H1 (cell line): ENCODE data around the gene NOP16. TPM values are rescaled to one million over a fixed set of nuclear protein-coding genes. Genes with fewer than 3 reads are reported as not detected.

Experiments used
- CTCF ChIA-PET: fragments of 300-600 bp; sonication (Branson Sonifier 250); formaldehyde crosslinking; loops from one replicate; lab custom pipeline; 2021; ENCODE audit not compliant: partially characterized antibody; lab: Charles Lee
- POLR2A ChIA-PET: fragments of 300-600 bp; sonication (Branson Sonifier 250); formaldehyde crosslinking; loops from one replicate; lab custom pipeline; 2021; ENCODE audit warnings: inconsistent platforms; ENCODE audit not compliant: partially characterized antibody; lab: Charles Lee
- DNase-seq, 2 experiments: peaks; one replicate each; pipeline versions ENCODE4 v3.0.0 to v3.0.0-alpha.2; 2010 to 2022; ENCODE audit warnings: low spot score in 2 of 2, low read depth in 1 of 2, mixed read lengths in 1 of 2
- FAIRE-seq: peaks from 2 replicates; lab custom pipeline; 2011; peaks lifted over from hg19 to GRCh38; lab: Jason Lieb, UNC
- H2AFZ ChIP-seq: 2 replicates; pipeline ENCODE4 v1.8.1; 2012; ENCODE audit warnings: low read length, inconsistent platforms
- H2AK5ac ChIP-seq: 2 replicates; pipeline ENCODE4 v1.6.1; 2013; ENCODE audit warnings: low read depth, low read length
- H2BK120ac ChIP-seq: replicated peaks from 2 replicates; pipeline ENCODE3; 2013; ENCODE audit warnings: low read depth, low read length, inconsistent platforms
- H2BK12ac ChIP-seq: 2 replicates; pipeline ENCODE4 v1.6.1; 2013; ENCODE audit warnings: low read depth, low read length
- H2BK15ac ChIP-seq: 2 replicates; pipeline ENCODE4 v1.6.1; 2013; ENCODE audit warnings: low read length
- H2BK20ac ChIP-seq: 2 replicates; pipeline ENCODE4 v1.6.1; 2013; ENCODE audit warnings: low read length
- H2BK5ac ChIP-seq: 2 replicates; pipeline ENCODE4 v1.6.1; 2013; ENCODE audit warnings: low read depth, low read length
- H3K14ac ChIP-seq: 2 replicates; pipeline ENCODE4 v1.6.1; 2013; ENCODE audit warnings: inconsistent platforms; ENCODE audit not compliant: insufficient read length
- H3K18ac ChIP-seq: 2 replicates; pipeline ENCODE4 v1.6.1; 2013; ENCODE audit warnings: low read length; ENCODE audit errors: extremely low read depth
- H3K23ac ChIP-seq: 2 replicates; pipeline ENCODE4 v1.6.1; 2013; ENCODE audit warnings: inconsistent platforms; ENCODE audit not compliant: insufficient read length
- H3K23me2 ChIP-seq: 2 replicates; pipeline ENCODE4 v1.6.1; 2013; ENCODE audit warnings: low read depth, low read length
- H3K27ac ChIP-seq: 2 replicates; pipeline ENCODE4 v1.6.1; 2011; ENCODE audit warnings: low read depth, low read length, inconsistent platforms
- H3K27me3 ChIP-seq, 4 experiments: replicated peaks in 1 of 4; 1 replicate in 1 of 4; 2 replicates in 3 of 4; pipeline versions ENCODE4 v1.6.1 to v1.8.1; 2011 to 2013; ENCODE audit warnings: low read length in 3 of 4, mild to moderate bottlenecking in 3 of 4, inconsistent platforms in 2 of 4, mixed read lengths in 2 of 4, moderate library complexity in 1 of 4; ENCODE audit not compliant: control insufficient read depth in 3 of 4, insufficient read depth in 3 of 4; ENCODE audit errors: extremely low read depth in 1 of 4
- H3K36me3 ChIP-seq, 4 experiments: 2 replicates each; pipeline versions ENCODE4 v1.6.1 to v1.8.1; 2011 to 2013; ENCODE audit warnings: mild to moderate bottlenecking in 4 of 4, low read length in 3 of 4, moderate library complexity in 2 of 4, control low read depth in 1 of 4, inconsistent platforms in 1 of 4; ENCODE audit not compliant: insufficient read depth in 4 of 4, control insufficient read depth in 2 of 4
- H3K4ac ChIP-seq: replicated peaks from 2 replicates; pipeline ENCODE3; 2013; ENCODE audit warnings: low read length, low read depth, mixed read lengths, inconsistent platforms; ENCODE audit not compliant: insufficient read length
- H3K4me1 ChIP-seq, 4 experiments: replicated peaks in 1 of 4; 1 replicate in 1 of 4; 2 replicates in 3 of 4; pipeline versions ENCODE4 v1.6.1 to v1.8.1; 2011 to 2013; ENCODE audit warnings: low read length in 3 of 4, inconsistent platforms in 2 of 4, mixed read lengths in 1 of 4; ENCODE audit not compliant: insufficient read depth in 4 of 4, control insufficient read depth in 3 of 4
- H3K4me2 ChIP-seq, 2 experiments: 2 replicates each; pipeline versions ENCODE4 v1.6.1 to v1.8.1; 2011 to 2013; ENCODE audit warnings: low read depth in 2 of 2, low read length in 2 of 2, control low read depth in 1 of 2, inconsistent platforms in 1 of 2, mild to moderate bottlenecking in 1 of 2; ENCODE audit not compliant: insufficient read depth in 1 of 2
- H3K4me3 ChIP-seq, 4 experiments: fragments of 200-600, 300-600 bp in 1 of 4; sonication (generic), shearing (Covaris generic), sonication (Bioruptor Twin) in 1 of 4; 2 replicates each; pipeline versions ENCODE4 v1.5.1 to v1.8.1; 2011 to 2016; ENCODE audit warnings: low read length in 4 of 4, low read depth in 3 of 4, control low read depth in 2 of 4, inconsistent platforms in 2 of 4, mild to moderate bottlenecking in 2 of 4, mixed read lengths in 1 of 4, moderate library complexity in 1 of 4; ENCODE audit not compliant: insufficient read depth in 2 of 4; ENCODE audit errors: extremely low read depth in 1 of 4
- H3K56ac ChIP-seq: replicated peaks from 2 replicates; pipeline ENCODE3; 2013; ENCODE audit warnings: low read depth, mild to moderate bottlenecking, mixed read lengths, low read length, inconsistent platforms; ENCODE audit not compliant: insufficient read length
- H3K79me1 ChIP-seq: 2 replicates; pipeline ENCODE4 v1.6.1; 2013; ENCODE audit warnings: low read depth, low read length, control low read depth
- H3K79me2 ChIP-seq, 2 experiments: 2 replicates each; pipeline versions ENCODE4 v1.6.1 to v1.8.1; 2012 to 2013; ENCODE audit warnings: low read length in 2 of 2, mild to moderate bottlenecking in 2 of 2, inconsistent platforms in 1 of 2; ENCODE audit not compliant: insufficient read depth in 2 of 2, control insufficient read depth in 1 of 2
- H3K9ac ChIP-seq, 4 experiments: replicated peaks in 1 of 4; 1 replicate in 1 of 4; 2 replicates in 3 of 4; pipeline versions ENCODE4 v1.6.1 to v1.8.1; 2011 to 2013; ENCODE audit warnings: low read depth in 3 of 4, low read length in 3 of 4, control low read depth in 2 of 4, mild to moderate bottlenecking in 2 of 4, moderate library complexity in 2 of 4, inconsistent platforms in 1 of 4; ENCODE audit errors: extremely low read depth in 1 of 4
- H3K9me3 ChIP-seq, 2 experiments: 2 replicates each; pipeline versions ENCODE4 v1.6.1 to v1.8.1; 2012 to 2013; ENCODE audit warnings: mild to moderate bottlenecking in 2 of 2, moderate library complexity in 2 of 2, control low read depth in 1 of 2, inconsistent platforms in 1 of 2, low read depth in 1 of 2, low read length in 1 of 2, mixed read lengths in 1 of 2; ENCODE audit not compliant: insufficient read depth in 2 of 2
- H4K20me1 ChIP-seq, 2 experiments: replicated peaks in 1 of 2; 2 replicates each; pipeline versions ENCODE3 to v1.8.1; 2011 to 2013; ENCODE audit warnings: inconsistent platforms in 2 of 2, low read length in 2 of 2, mild to moderate bottlenecking in 1 of 2; ENCODE audit not compliant: insufficient read depth in 2 of 2, control insufficient read depth in 1 of 2
- H4K5ac ChIP-seq: 2 replicates; pipeline ENCODE4 v1.6.1; 2013; ENCODE audit warnings: low read length, low read depth, mixed read lengths, inconsistent platforms; ENCODE audit not compliant: insufficient read length
- H4K8ac ChIP-seq: 2 replicates; pipeline ENCODE4 v1.8.0; 2013; ENCODE audit warnings: mild to moderate bottlenecking, moderate library complexity, low read length, inconsistent platforms; ENCODE audit not compliant: insufficient read depth; ENCODE audit errors: extremely low read depth
- H4K91ac ChIP-seq: replicated peaks from 2 replicates; pipeline ENCODE3; 2013; ENCODE audit warnings: low read length, mixed read lengths, inconsistent platforms; ENCODE audit not compliant: insufficient read length
- BCL11A ChIP-seq, 2 experiments: IDR thresholded peaks; one replicate each; pipeline ENCODE4 v1.6.1; 2011; ENCODE audit warnings: low read depth in 2 of 2, low read length in 2 of 2, mild to moderate bottlenecking in 2 of 2
- CBX8 ChIP-seq: fragments of 300-800, 300-1000 bp; sonication (generic); IDR thresholded peaks from 2 replicates; pipeline ENCODE4 v1.7.1; 2016; ENCODE audit warnings: low read depth, low read length, borderline replicate concordance
- CTBP2 ChIP-seq: IDR thresholded peaks from 2 replicates; pipeline ENCODE4 v1.7.0; 2011; ENCODE audit warnings: borderline replicate concordance, mild to moderate bottlenecking, moderate library complexity, mixed read lengths, low read length; ENCODE audit not compliant: insufficient read depth, insufficient read length
- RAD21 ChIP-seq, 2 experiments: IDR thresholded peaks in 1 of 2; conservative IDR thresholded peaks in 1 of 2; 2 replicates each; pipeline ENCODE4 v1.6.1; 2011; ENCODE audit warnings: low read depth in 2 of 2, low read length in 2 of 2, improper control_type of control experiment in 1 of 2, inconsistent platforms in 1 of 2, mild to moderate bottlenecking in 1 of 2, moderate library complexity in 1 of 2
- RBBP5 ChIP-seq: IDR thresholded peaks from 2 replicates; pipeline ENCODE4 v1.7.1; 2012; ENCODE audit warnings: low read depth, mild to moderate bottlenecking, inconsistent platforms, low read length, moderate library complexity, borderline replicate concordance
- RFX5 ChIP-seq: IDR thresholded peaks from 2 replicates; pipeline ENCODE4 v1.6.1; 2011; ENCODE audit warnings: low read depth, low read length, improper control_type of control experiment, borderline replicate concordance
- SIX5 ChIP-seq: IDR thresholded peaks from 2 replicates; pipeline ENCODE4 v1.6.1; 2011; ENCODE audit warnings: mild to moderate bottlenecking, low read depth, low read length
- SP4 ChIP-seq: IDR thresholded peaks from 2 replicates; pipeline ENCODE4 v1.6.1; 2012; ENCODE audit warnings: low read length, inconsistent platforms
- TAF1 ChIP-seq: IDR thresholded peaks from 2 replicates; pipeline ENCODE4 v1.6.1; 2011; ENCODE audit warnings: mild to moderate bottlenecking, low read depth, low read length
- ZNF274 ChIP-seq: IDR thresholded peaks from 2 replicates; pipeline ENCODE4 v1.7.0; 2012; ENCODE audit warnings: low read length, borderline replicate concordance; ENCODE audit errors: extremely low read depth
- WGBS, 2 experiments: shearing (Covaris generic) in 1 of 2; methylation state at CpG; one replicate each; pipeline versions ENCODE4 v1.1.6 to v1.1.7; 2013 to 2015; ENCODE audit warnings: low lambda C conversion rate in 2 of 2, mixed read lengths in 2 of 2, inconsistent platforms in 1 of 2, low coverage in 1 of 2, missing lambda C conversion rate in 1 of 2; ENCODE audit not compliant: insufficient replicate concordance in 2 of 2, insufficient coverage in 1 of 2, insufficient read length in 1 of 2; ENCODE audit errors: extremely low coverage in 1 of 2, missing lambda C conversion rate in 1 of 2; 5-methylcytosine and 5-hydroxymethylcytosine counted together
- polyA plus RNA-seq, 7 experiments: library from polyadenylated mRNA; depleted of rRNA in 3 of 7; stranded (reverse) in 5 of 7; unstranded in 2 of 7; fragments of >200 nt in 5 of 7; fragments of 200-250 nt in 2 of 7; gene quantifications; 1 replicate in 5 of 7; 2 replicates in 1 of 7; 4 replicates in 1 of 7; pipeline versions ENCODE4 v1.2.1 to v1.2.3, GENCODE V29; 2011 to 2013; ENCODE audit warnings: missing spikeins in 2 of 7, mixed read lengths in 2 of 7
- total RNA-seq: library from RNA; stranded (reverse); fragmentation: NEBNext Ultra II Directional; extraction: Animal tissue kit (Norgen Biotek cat#: 25700); gene quantifications from 2 replicates; pipeline ENCODE4 v1.2.1, GENCODE V29; 2021

NOP16 gene
- total and polyA plus RNA-seq, 2 of the 8 experiments (the other 6 are each of a cell fraction or from before 2014, with no cell fraction given), result 46.9 to 65.2 TPM

GRCh38 chr5:176408590-176408989 is 20.2 kb upstream of the NOP16 start:
- TF ChIP-seq RAD21 (IDR thresholded peaks at IDR 0.05 in 1 of 2, conservative IDR thresholded peaks at IDR 0.05 in 1 of 2; ENCODE audit: low read depth in 2 of 2, low read length in 2 of 2) (no peak), SIX5 (no peak), TAF1 (no peak), CTBP2 (no peak), RFX5 (no peak), BCL11A (IDR thresholded peaks at IDR 0.05; ENCODE audit: low read depth in 2 of 2, low read length in 2 of 2) (no peak), RBBP5 (no peak), SP4 (no peak), CBX8 (no peak), ZNF274 (no peak)
- TF ChIP-seq, all 59 proteins: peak for 0
- no peak overlapping the region for H3K27ac ChIP-seq
- CTCF ChIA-PET, result interaction anchor here (0.7 to 6.4 kb wide), 3 partner anchors 15 to 85 kb away, joined by 4 to 83 read pairs (median 4); no protein-coding TSS in a partner anchor

More at GRCh38 chr5:176408590-176408989, 20.2 kb upstream of the NOP16 start:
- POLR2A ChIA-PET, result interaction anchor here (7.7 kb wide), 1 partner anchor 17 kb away, joined by 57 read pairs; the partner anchor contains the start of genes HIGD2A and NOP16
- Histone ChIP-seq H2BK12ac (no peak overlapping the region), H3K36me3 (0 out of 8 replicates have a peak, but pooled peaks cover 0 to 2% (median 0%) of the 10 kb centered on the region in 4 experiments), H2AK5ac (no peak overlapping the region), H3K79me2 (no peaks in the 10 kb centered on the region), H3K56ac (no peak overlapping the region), H3K4ac (no peak overlapping the region), H2BK15ac (no peak overlapping the region), H2BK5ac (no peak overlapping the region), H2AFZ (no peak overlapping the region), H3K4me2 (no peak overlapping the region), H4K8ac (no peak overlapping the region), H3K23me2 (no peaks in the 10 kb centered on the region), H4K20me1 (no peaks in the 10 kb centered on the region), H4K5ac (no peak overlapping the region), H4K91ac (no peak overlapping the region), H3K79me1 (no peaks in the 10 kb centered on the region), H3K23ac (no peak overlapping the region), H3K4me3 (no peak overlapping the region), H3K14ac (no peak overlapping the region), H3K27me3 (no peaks in the 10 kb centered on the region), H3K9me3 (no peaks in the 10 kb centered on the region), H3K4me1 (no peaks in the 10 kb centered on the region; a peak in 1 of 7 replicates), H2BK20ac (no peak overlapping the region), H3K9ac (no peak overlapping the region), H2BK120ac (no peak overlapping the region), H3K18ac (no peak overlapping the region)
- no peak for FAIRE-seq
- no peak for DNase-seq
- WGBS, 2 experiments, result 87% methylated on average over 5 of the region's 5 CpGs; no CpG with 5 or more reads in 1 of the 2 experiments
